Stimulated activated CD4-positive, alpha-beta T cell treated with anti-CD3 and anti-CD28 coated beads, Interleukin-4, amount 100 ng/mL, for 48 hours (primary cell): Measurements from ENCODE around the gene PPME1.
A peak's percentile ranks its signal among the peaks of the same experiment; 100 is the strongest.

Source experiments
- DNase-seq, 2 donors: peaks; one replicate each; pipeline ENCODE4 v3.0.0-alpha.2; 2020; ENCODE audit warnings: low read depth in 2 of 2

PPME1 gene

DNA sequence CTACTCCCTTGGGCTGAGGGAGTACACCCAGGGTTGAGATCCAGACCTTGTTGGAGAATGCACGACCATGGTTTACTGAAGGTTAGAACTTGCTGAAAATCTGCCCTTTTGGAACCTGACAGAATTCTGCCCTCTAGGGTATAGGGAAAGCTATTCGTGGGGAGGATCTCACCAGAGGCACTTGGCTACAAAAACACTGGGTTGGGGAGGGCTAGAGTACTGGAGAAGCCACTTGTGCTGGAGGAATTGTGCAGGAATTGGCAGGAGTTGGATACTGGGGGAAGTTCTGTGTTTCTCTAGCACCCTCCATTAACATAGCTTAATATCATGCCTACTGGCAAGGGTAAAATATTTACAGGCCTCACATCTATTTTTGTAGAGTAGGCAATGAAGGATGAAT is 55.8 kb downstream of the PPME1 start:
- DNase-seq, result no peak

GRCh38 chr11:74232311-74232950 is 61.3 kb downstream of the PPME1 start:
- no peak for DNase-seq

DNA sequence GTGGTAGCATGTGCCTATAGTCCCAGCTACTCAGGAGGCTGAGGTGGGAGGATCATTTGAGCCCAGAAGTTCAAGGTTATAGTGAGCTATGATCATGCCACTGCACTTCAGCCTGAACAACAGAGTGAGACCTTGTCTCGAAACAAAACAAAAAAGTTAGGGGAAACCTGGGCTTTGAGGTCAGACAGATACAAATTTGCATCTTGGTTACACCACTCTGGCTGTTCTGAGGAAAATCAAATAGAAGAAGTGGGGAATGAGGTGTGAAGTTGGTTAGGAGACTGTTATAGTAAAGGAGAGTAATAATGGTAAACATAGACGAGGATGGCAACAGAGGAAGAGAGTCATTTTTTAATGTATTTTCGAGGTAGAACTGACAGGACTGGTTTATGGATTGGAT is 62.6 kb downstream of the PPME1 start:
- no peak for DNase-seq

GRCh38 chr11:74235121-74235520 is 64.0 kb downstream of the PPME1 start:
- DNase-seq, result no peak

DNA sequence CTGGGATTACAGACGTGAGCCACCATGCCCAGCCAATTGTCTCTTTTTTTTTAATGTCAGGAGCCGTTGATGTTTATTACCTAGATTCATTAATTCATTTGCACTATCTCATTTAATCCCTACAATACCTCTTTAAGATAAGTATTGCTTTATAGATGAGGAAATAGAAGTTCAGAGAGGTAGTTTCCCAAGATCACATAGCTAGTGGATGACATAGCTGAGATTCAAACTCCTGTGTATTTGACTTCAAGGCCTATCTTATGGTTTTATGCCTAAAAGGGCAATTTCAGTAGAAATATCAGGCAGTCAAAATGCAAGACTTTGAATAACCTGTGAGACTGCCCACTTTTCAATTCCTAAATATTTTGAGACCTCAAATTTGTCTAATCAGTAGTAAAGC is 66.5 kb downstream of the PPME1 start:
- DNase-seq, result no peak

DNA sequence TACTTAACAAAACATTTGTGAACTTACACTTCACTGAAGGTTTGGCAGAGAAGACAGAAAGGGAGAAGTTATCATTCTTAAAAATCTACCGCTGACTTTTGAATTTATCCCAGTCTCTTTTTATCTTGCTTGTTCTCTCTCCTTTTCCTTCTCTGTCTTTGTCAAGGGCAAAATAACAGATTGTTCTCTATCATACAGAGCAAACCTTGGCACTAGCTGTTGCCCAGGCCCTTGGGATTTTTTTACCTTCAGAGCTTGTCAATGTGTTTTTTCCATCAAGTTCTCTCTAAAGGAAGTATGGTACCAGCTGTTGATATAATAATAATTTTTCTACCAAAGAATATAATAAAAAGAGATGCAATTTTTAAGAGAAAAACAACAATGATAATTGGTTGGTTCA is 67.2 kb downstream of the PPME1 start:
- no peak for DNase-seq

GRCh38 chr11:74248469-74248868 is 77.4 kb downstream of the PPME1 start:
- DNase-seq, result no peak

- no peak for DNase-seq
These were observed 78.4 kb downstream of the PPME1 start for GRCh38 chr11:74249496-74249895.

- DNase-seq, result no peak
These were observed 82.3 kb downstream of the PPME1 start for GRCh38 chr11:74253361-74253760.

DNA sequence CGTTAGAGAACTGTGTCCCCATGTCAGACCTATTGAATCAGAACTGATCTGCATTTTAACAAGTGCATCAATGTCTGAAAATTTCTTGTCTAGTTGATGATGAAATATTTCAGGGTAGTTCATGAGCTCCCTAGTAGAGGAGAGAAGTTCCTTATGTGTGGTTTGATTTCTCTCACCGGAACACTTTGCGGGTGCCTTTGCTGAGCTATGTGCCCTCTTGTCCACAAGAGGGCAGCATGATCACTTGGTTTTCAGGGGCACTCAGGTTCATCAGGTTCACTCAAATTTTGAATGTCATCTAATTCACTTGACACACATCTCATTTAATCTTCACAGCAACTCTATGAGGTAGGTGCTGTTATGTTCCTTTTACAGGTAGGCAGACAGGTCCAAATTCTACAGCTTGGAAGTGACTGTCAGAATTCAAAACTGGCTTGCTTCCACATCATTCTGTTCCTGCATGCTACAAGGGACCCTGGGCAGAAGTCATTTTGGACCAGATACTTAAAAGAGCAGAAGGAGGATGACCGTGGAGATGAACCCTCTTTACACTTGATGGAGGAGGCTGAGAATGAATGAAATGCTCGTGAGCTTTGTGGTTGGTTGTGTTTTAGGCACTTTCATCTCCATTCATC is 84.8 kb downstream of the PPME1 start:
- peak; percentile 2 to 12 for DNase-seq

- DNase-seq, result no peak
These were observed 85.5 kb downstream of the PPME1 start for GRCh38 chr11:74256378-74257133.

GRCh38 chr11:74257959-74258553 is 87.0 kb downstream of the PPME1 start:
- no peak for DNase-seq

- DNase-seq, result no peak
These were observed 91.6 kb downstream of the PPME1 start for GRCh38 chr11:74262725-74263124.

DNA sequence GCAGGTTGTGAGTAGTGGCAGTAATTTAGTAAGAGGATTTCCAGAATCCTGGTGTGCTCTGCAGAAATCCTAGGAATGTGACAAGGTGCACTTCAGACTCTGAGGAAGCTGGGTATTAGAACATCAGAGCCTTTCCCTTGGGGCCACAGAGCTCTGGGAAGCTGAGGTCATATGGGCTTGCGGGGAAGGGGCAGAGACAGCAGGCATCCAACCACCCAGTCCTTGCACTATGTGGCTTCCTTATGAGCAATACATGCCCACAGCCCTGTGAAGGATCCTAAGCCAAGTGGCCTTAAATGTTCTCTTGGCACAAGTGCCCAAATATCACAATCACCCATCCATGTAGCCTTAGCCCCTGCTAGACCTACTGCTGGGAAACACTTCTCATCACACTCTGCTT is 94.2 kb downstream of the PPME1 start:
- no peak for DNase-seq

GRCh38 chr11:74267014-74267413 is 95.9 kb downstream of the PPME1 start:
- DNase-seq, result no peak

DNA sequence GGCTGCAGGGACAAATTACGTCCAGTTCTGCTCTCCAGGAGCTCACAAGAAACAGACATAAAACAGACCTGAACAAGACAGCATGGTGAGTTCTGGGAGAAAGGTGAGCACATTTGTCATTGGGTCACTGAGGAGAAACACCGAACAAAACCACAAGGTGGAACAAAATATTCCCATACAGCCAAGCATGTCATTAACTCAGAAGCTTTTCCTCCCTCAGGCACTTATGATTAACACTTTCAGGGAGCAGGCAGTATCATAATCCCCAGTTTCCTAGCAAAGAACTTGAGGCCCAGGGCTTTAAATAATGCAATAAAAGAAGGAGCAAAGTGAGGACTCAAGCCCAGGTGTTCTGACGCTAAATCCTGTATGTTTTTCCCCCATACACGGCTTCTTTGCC is 97.4 kb downstream of the PPME1 start:
- no peak for DNase-seq

GRCh38 chr11:74269161-74269811 is 98.2 kb downstream of the PPME1 start:
- no peak for DNase-seq

DNA sequence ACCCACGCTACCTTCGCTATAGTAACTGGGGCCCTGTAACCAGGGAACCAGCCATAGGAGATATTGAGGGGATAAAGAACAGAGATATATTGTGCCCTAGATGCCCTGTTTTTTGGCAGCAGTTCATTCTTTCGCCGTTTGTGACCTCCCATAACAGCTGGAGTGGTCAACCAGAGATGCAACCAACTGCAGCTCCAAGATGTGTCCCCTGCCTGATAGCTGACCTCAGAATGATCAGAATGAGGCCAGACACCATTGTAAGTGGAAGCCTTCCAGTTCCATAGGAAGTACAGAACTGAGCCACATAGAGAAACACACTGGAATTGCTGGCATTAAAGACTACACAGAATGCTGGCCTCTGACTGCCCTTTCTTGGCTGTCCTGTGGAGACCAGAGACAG is 101.2 kb downstream of the PPME1 start:
- no peak for DNase-seq

GRCh38 chr11:74276581-74276980 is 105.5 kb downstream of the PPME1 start:
- no peak for DNase-seq

- DNase-seq, result no peak
These were observed 107.0 kb downstream of the PPME1 start for GRCh38 chr11:74278103-74278502.

GRCh38 chr11:74278721-74279161 is 107.7 kb downstream of the PPME1 start:
- no peak for DNase-seq

GRCh38 chr11:74279256-74279655 is 108.2 kb downstream of the PPME1 start:
- DNase-seq, result no peak
